ENCODE results near the gene RRP1B.
"Not testable (repeated sequence)": the region's sequence is repeated elsewhere in the genome, so short reads cannot be mapped to it uniquely, and the experiment has no call there.

RRP1B gene, protein sequence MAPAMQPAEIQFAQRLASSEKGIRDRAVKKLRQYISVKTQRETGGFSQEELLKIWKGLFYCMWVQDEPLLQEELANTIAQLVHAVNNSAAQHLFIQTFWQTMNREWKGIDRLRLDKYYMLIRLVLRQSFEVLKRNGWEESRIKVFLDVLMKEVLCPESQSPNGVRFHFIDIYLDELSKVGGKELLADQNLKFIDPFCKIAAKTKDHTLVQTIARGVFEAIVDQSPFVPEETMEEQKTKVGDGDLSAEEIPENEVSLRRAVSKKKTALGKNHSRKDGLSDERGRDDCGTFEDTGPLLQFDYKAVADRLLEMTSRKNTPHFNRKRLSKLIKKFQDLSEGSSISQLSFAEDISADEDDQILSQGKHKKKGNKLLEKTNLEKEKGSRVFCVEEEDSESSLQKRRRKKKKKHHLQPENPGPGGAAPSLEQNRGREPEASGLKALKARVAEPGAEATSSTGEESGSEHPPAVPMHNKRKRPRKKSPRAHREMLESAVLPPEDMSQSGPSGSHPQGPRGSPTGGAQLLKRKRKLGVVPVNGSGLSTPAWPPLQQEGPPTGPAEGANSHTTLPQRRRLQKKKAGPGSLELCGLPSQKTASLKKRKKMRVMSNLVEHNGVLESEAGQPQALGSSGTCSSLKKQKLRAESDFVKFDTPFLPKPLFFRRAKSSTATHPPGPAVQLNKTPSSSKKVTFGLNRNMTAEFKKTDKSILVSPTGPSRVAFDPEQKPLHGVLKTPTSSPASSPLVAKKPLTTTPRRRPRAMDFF

DNA sequence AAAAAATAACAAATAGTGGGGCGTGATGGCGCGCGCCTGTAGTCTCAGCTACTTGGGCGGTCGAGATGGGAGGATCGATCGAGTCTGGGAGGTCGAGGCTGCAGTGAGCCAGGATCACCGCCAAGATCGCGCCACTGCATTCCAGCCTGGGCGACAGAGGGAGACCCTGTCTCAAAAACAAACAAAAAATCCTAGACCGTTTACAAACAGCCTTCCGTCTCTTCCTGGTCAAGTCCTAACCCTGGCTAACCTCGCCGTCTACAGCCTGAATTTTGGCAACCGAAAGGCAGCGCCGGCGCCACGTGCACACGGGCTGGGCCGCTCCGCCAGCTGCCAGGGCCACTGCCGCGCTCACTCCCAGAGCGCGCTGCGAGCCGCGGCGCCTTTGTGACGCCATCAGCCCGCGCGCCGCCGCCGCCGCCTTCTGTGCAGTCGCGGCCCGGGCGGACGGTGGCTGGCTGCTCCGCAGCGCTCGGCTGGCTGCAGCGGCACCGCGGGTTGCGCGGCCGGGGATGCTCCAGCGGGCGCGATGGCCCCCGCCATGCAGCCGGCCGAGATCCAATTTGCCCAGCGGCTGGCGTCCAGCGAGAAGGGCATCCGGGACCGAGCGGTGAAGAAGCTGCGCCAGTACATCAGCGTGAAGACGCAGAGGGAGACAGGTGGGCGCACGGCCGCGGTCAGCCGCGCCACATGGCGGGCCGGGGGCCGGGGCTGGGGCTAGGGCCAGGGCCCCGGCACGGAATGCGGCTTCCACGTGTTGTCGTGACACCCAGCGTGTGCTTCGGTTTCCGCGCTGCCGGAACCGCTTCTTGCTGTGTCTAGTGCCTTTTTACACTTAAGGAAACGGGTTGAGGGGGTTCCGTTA, at the start of gene RRP1B, which contains the start of gene HSF2BP:
Gene RRP1B, plus strand, starts transcription at position 425 of the 865 bp plus-strand sequence. Its CDS starts 105 bp downstream, at position 530.
Gene HSF2BP, minus strand, starts transcription at position 353 of the 865 bp plus-strand sequence. CDS start 1,392 bp downstream, outside the sequence.
- FAIRE-seq (no peak), DNase-seq (ENCODE audit: low spot score) (peak; percentile 66)

DNA sequence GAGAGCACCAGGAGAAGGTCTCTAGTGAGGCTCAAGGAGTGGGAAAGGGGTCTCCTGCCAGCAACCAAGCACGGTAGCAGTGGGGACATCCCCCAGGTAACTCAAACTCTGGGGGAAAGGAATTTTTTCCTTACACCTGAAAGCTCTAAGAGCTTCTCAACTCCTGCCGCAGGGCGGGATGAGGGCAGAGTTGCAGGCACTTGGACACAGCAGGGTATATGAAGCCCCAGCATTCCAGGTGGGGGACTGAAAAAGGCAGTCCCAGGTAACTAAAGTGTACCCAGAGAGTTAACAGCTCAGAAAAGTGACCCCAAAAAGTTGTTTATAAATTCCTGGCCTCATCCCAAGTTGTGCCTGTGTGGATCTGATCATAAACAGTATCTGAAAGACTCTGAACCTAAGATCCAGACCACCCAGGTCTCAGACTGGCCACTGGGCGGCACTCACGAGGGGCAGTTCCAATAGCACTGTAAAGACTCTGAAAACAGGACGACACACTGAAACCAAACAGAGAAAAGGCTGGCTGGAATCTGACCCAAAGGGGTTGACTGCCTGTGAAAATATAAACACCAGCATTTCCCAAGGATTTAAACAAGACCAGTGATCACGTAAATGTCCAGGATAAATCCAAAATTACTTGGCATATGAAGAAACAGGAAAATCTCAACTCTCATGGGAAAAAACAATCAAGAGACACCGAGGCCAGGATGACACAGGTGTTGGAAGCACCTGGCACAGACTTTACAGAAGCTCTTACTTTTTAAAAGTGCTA, 47.6 kb upstream of the RRP1B start:
- peak; percentile 55 for DNase-seq (ENCODE audit: low spot score)

DNA sequence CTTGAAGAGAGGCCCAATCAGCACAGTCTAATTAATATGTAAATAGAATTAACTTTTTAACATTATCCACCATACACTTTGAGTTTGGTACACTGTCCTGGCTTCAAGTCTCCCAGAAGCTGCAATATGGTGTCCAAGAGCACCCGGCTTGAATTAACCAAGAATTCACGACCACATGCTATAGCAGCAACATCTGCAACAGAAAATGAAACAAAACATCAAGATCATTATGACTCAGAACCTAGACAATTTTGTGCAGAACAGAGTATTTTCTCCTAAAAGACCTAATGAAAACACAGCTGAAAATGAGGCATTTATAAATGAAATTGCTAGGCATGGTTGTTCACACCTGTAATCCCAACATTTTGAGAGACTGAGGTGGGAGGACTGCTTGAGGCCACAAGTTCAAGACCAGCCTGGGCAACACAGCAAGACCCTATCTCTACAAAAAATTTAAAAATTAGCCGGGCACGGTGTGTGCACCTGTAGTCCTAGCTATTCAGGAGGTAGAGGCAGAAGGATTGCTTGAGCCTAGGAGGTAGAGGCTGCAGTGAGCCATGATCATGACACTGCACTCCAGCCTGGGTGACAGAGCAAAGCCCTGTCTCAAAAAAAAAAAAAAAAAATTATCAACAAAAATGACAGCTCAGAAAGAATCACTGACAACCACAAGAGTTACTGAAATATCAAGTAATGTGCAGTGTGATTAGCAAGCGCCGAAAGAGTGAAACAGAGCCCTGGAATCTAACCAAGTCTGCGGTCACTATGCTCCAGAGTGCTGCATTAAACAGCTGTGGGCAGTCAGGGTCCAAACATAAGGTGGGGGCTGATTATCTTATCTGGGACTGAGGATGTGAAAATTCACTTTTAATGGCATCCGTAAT, 45.4 kb upstream of the RRP1B start:
- peak; percentile 92 for DNase-seq (ENCODE audit: low spot score)

More for the DNA sequence above, 47.6 kb upstream of the RRP1B start:
- peak; percentile 66 for FAIRE-seq

DNA sequence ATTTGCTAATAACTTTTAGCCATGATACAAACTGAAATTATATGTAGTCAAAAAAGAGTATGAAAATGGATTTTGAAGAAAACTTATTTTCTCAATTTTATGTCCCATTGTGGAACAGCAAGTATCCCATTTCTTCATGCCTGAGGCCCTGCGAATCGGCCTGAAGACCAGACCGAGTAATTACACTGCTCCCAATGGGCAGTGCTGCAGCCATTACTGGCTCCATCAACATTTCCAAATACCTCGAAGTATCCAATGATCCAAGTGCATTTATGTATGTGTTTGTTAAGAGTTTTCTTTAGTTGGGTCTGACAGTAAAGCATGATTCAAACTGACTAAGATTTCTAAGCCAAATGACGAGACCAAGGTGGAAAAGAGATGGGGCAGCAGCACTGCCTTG, 44.5 kb upstream of the RRP1B start:
- FAIRE-seq (no peak), DNase-seq (ENCODE audit: low spot score) (no peak)

More for the DNA sequence above, 45.4 kb upstream of the RRP1B start:
- peak; percentile 95 for FAIRE-seq

DNA sequence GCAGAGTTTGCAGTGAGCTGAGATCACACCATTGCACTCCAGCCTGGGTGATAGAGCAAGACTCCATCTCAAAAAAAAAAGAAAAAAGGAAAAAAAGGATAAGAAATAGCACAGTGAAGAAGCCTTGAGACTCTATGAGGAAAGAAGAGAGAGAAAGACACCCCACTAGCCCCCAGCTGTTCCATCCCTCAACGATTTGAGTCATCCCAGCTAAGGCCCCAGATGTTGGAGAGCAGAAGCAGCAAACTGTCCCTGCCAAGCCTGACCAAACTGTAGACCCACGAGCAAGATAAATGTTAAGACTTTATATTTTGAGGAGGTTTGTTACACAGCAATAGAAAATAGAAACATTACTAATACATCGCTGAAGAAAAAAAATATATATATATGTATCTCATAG, 42.5 kb upstream of the RRP1B start:
- DNase-seq (ENCODE audit: low spot score); FAIRE-seq: not testable (repeated sequence)

DNA sequence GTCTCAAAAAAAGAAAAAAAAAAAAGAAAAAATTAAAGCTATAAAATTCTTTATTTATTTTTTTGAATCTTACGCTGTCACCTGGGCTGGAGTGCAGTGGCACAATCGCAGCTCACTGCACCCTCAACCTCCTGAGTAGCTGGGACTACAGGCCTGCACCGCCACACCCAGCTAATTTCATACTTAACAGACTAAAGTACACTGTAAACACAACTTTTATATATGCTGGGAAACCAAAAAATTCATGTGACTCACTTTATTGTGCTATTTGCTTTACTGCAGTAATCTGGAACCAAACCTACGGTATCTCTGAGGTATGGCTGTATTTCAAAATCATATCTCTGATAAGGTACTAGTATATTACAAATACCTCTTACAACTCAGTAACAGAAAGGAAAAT, 40.4 kb upstream of the RRP1B start:
- no peak for FAIRE-seq

DNA sequence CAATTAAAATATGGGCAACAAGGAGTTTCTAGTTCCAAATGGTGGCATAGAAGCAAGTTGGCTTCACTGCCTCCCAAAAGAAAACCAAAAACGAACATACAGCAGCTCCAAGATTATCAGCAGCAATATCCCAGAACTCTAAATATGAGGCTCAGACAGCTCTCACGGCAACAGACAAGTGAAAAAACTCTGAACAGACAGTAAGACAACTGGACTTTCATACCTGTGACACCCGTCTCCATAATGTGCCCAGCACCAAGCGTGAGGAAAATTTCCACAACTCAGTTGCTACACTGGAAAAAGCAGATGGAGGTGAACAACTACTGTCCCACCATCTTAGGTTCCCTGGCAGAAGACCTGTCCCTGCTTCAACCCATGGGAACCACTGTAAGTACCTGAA, 40.0 kb upstream of the RRP1B start:
- DNase-seq (ENCODE audit: low spot score) (no peak), FAIRE-seq (no peak)

More for the DNA sequence above, 40.4 kb upstream of the RRP1B start:
- DNase-seq (ENCODE audit: low spot score): no peak

DNA sequence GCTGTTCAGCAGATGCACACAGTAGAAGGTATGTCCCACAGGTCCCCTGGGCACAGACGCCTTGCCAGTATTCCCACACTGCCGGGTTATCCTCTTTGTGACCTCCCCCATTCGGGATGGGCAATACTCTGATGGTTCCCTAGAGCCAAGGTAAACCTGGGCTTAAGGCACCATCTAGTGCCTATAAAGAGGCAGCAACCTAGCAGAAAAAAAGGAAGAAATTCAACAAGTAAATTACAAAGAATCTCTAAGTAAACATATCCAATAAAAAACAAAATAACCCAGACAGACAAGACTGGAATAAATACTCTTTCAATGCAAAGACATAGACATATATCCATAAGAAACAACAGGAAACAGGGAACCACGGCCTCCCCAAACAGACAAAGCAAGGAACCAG, 39.5 kb upstream of the RRP1B start:
- FAIRE-seq (no peak), DNase-seq (ENCODE audit: low spot score) (no peak)

DNA sequence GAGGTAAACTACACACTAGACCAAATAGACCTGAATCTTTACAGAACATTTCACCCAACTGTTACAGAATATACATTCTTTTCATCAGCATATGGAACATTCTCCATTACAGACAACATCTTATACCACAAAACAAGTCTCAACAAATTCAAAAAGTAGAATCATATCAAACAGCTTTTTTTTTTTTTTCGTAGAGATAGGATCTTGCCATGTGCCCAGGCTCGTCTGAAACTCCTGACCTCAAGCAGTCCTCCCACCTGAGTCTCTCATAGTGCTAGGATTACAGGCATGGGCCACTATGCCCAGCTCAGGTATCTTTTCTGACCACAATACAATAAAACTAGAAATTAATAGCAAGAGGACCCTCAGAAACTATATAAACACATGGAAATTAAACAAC, 36.6 kb upstream of the RRP1B start:
- no peak for FAIRE-seq
- DNase-seq (ENCODE audit: low spot score): no peak

DNA sequence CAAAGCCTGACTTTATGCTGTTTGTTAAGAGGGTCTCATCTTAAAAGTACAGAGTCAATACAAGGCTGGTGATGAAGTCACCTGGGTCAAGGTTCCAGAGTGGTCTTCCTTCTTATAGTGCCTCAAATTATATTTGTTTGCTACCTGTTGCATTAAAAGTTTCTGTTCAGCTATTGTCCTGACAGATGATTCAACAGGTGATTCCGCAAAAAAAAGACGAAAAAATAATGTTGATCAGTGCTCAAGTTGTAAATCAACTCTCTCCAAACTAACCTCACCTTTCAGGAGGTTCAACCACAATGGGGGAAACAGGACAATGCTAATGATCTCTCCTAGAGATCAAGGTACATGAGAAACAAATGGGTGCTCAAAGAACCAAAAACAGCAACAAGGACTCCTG, 35.8 kb upstream of the RRP1B start:
- FAIRE-seq: no peak

DNA sequence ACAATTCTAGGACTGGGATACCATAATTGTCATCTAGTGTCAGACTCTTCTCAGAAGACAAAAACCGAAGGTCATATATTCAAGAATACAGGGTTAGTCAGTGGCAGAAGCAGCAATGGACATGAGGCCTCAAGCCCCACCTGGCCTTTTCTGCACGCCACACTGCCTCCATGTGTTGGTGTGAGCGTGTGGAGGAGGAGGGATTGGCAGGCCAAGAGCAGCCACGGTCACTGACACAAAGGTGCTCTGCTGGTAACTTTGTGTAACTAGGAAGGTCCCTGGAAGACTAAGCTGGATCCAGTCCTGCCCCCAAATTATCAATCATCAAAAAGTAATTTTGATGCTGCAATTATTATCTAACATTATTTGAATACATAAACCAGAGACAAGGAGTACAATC, 35.0 kb upstream of the RRP1B start:
- FAIRE-seq (no peak), DNase-seq (ENCODE audit: low spot score) (no peak)

More for the DNA sequence above, 35.8 kb upstream of the RRP1B start:
- no peak for DNase-seq (ENCODE audit: low spot score)

DNA sequence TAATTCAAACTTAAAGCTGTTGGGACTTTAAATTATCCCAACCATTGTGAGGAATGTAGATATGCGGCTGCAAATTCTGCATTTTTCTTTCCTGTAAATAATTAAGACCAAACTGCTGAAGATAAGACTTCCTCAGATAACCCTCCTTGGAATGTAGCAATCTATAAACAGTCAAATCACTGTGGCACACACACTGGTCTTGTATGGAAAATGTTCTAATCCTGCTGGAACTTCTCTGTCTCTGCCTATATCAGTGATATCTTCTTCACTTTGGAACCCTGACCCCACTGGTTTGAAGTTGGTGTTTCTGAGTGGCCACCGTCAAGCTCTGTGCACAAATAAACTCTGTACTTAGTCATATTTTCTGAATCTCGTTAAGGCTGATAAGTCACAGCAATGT, 33.0 kb upstream of the RRP1B start:
- FAIRE-seq: no peak
- DNase-seq (ENCODE audit: low spot score): no peak

DNA sequence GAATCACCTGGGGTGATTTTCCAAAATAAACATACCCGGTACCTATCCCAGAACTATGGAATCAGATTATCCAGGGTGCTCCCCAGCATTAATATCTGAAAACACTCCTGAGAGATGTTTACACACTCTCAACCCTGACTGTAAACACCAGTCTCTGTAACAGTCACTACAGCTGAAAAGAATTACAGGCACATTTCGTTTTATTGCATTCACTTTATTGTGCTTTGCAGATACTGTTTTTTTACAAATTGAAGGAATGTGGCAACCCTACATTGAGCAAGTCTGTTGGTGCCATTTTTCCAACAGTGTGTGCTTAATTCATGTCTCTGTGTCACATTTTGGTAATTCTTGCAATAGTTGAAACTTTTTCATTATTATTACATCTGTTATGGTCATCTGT, 31.8 kb upstream of the RRP1B start:
- no peak for DNase-seq (ENCODE audit: low spot score)

DNA sequence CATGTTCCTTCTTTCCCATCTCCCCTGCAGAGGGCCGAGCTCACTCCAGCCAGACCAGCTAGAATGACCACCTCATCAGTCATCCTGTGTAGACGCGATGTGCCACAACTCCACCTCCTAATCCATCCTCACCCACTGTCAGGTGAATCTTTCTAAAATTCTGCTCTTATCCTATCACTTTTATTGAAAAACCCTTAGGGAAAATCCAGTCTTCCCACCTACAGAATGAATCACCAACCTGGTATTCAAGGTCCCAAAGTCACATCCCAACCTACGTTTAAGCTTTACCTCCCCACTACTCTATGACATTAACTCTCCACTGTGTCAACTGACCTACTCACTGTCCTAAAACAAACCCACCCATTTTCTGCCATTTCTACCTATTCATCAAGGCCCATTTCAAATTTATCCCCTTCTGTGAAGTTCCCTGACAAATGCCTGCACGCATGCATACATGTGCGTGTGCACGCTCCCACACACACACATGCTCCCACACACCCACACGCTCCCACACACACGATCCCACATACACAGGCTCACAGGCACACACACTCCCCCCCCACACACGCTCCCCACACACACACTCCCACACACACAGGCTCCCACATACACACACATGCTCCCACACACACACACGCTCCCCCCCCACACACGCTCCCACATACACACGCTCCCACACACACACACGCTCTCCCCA, 27.8 kb upstream of the RRP1B start:
- no peak for FAIRE-seq
- DNase-seq (ENCODE audit: low spot score): peak; percentile 60

More for the DNA sequence above, 31.8 kb upstream of the RRP1B start:
- no peak for FAIRE-seq

DNA sequence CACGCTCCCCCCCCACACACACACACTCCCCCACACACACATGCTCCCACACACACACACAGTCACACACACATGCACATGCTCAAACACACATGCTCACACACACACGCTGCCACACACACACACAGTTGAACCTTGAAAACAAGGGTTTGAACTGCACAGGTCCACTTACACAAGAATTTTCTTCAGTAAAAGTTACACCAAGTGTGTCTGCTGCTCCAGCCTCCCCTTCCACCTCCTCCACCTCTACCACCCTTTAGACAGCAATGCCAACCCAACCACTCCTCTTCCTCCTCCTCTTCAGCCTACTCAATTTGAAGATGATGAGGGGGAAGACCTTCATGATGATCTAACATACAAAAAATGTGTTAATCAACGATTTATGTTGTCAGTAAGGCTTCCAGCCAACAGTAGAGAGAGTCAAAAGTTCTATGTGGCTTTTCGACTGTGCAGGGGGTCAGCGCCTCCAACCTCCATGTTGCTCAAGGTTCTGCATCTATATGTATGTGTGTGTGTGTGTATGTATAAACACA, 26.9 kb upstream of the RRP1B start:
- FAIRE-seq (peak; percentile 28), DNase-seq (ENCODE audit: low spot score) (peak; percentile 77)

DNA sequence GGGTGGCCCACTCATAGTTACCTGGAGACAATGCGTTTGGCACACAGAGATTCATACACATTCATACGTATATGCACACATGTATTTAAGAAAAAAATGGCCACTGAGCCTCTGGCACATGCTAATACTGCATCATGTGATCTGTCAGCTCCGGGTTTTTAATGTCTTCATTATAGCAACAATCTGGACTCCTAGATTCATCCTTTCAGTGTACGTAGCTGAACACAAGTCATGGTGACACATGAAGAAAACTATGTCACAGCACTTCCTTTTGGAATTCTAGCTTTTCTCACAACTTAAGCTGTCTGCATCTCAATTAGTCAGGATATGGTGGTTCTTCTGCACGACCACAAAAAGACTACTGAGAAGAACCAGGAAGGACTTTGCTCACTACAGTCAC, 24.7 kb upstream of the RRP1B start:
- FAIRE-seq: peak; percentile 46

DNA sequence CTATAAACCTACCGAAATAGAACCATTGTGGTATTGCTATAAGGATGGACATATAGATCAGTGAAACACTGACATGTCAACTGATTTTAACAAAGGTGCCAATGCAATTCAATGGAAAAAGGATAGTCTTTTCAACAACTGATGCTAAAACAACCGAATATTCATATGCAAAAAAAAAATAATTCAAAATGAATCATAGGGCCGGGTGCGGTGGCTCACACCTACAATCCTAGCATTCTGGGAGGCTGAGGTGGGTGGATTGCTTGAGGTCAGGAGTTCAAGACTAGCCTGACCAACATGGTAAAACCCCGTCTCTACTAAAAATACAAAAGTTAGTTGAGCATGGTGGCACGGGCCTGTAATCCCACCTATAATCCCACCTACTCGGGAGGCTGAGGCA, 23.9 kb upstream of the RRP1B start:
- FAIRE-seq: no peak

More for the DNA sequence above, 24.7 kb upstream of the RRP1B start:
- peak; percentile 88 for DNase-seq (ENCODE audit: low spot score)

DNA sequence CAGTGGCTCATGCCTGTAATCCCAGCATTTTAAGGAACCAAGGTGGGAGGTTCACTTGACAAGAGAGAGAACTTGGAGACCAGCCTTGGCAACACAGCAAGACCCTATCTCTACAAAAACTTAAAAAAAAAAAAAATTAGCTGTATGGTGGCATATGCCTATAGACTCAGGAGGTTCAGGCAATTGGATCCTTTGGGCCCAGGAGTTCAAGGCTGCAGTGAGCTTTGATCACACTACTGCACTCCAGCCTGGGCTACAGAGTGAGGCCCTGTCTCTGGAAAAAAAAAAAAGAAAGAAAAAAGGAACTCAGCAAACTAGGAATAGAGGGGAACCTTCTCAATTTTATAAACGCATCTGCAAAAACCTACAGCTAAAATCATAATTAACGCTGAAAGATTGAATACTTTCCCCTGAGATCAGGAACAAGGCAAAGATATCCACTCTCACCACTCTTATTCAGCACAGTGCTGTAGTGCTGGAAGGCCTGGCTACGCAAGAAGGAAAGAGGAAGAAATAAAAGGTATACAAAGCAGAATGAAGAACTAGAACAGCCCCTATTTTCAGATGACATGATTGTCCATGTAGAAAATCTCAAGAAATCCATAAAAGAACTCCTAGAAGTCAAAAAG, 21.7 kb upstream of the RRP1B start:
- FAIRE-seq (no peak), DNase-seq (ENCODE audit: low spot score) (no peak)

More for the DNA sequence above, 23.9 kb upstream of the RRP1B start:
- DNase-seq (ENCODE audit: low spot score): no peak

Data from RCC 7860 (cell line).